ENCODE measurements around the gene SIRPG. TPM values are rescaled to one million over a fixed set of nuclear protein-coding genes. Genes with fewer than 3 reads are reported as not detected.

SIRPG gene
- total RNA-seq, 1 donor from 2014 or later = not detected

- no peak for TF ChIP-seq CTCF (IDR thresholded peaks at IDR 0.05)
- H3K9me3 Mint-ChIP-seq (ENCODE audit: unreplicated experiment) = peaks cover 5% of the 10 kb centered on the region
- DNase-seq (ENCODE audit: extremely low spot score, unreplicated experiment) = no peak
Observed at GRCh38 chr20:1656844-1657243, 735 bp downstream of the SIRPG start.

GRCh38 chr20:1654996-1655395 lies 2.6 kb downstream of the SIRPG start:
- no peaks in the 10 kb centered on the region for H3K36me3 Mint-ChIP-seq (ENCODE audit: unreplicated experiment)
- no peak for TF ChIP-seq CTCF (IDR thresholded peaks at IDR 0.05)
- no peak overlapping the region for H3K27ac Mint-ChIP-seq (ENCODE audit: unreplicated experiment)
- H3K4me3 Mint-ChIP-seq (ENCODE audit: unreplicated experiment) = no peak overlapping the region
- H3K27me3 Mint-ChIP-seq (ENCODE audit: unreplicated experiment) = peaks cover 11% of the 10 kb centered on the region
- H3K9me3 Mint-ChIP-seq (ENCODE audit: unreplicated experiment) = peaks cover 9% of the 10 kb centered on the region
- H3K4me1 Mint-ChIP-seq (ENCODE audit: unreplicated experiment) = peaks cover 3% of the 10 kb centered on the region
- no peak for DNase-seq (ENCODE audit: extremely low spot score, unreplicated experiment)

More at GRCh38 chr20:1656844-1657243, 735 bp downstream of the SIRPG start:
- Mint-ChIP-seq H3K4me1 (ENCODE audit: unreplicated experiment) (peaks cover under 1% of the 10 kb centered on the region), H3K4me3 (ENCODE audit: unreplicated experiment) (no peak overlapping the region), H3K27ac (ENCODE audit: unreplicated experiment) (no peak overlapping the region), H3K27me3 (ENCODE audit: unreplicated experiment) (peaks cover 8% of the 10 kb centered on the region), H3K36me3 (ENCODE audit: unreplicated experiment) (no peaks in the 10 kb centered on the region)

GRCh38 chr20:1652960-1653359 lies 4.6 kb downstream of the SIRPG start:
- DNase-seq (ENCODE audit: extremely low spot score, unreplicated experiment) = no peak
- H3K27me3 Mint-ChIP-seq (ENCODE audit: unreplicated experiment) = peaks cover 3% of the 10 kb centered on the region
- no peak for TF ChIP-seq CTCF (IDR thresholded peaks at IDR 0.05)
- H3K4me3 Mint-ChIP-seq (ENCODE audit: unreplicated experiment) = no peak overlapping the region
- H3K4me1 Mint-ChIP-seq (ENCODE audit: unreplicated experiment) = peaks cover 3% of the 10 kb centered on the region
- H3K36me3 Mint-ChIP-seq (ENCODE audit: unreplicated experiment) = no peaks in the 10 kb centered on the region
- H3K27ac Mint-ChIP-seq (ENCODE audit: unreplicated experiment) = no peak overlapping the region
- H3K9me3 Mint-ChIP-seq (ENCODE audit: unreplicated experiment) = peaks cover 9% of the 10 kb centered on the region

GRCh38 chr20:1652104-1652503 lies 5.5 kb downstream of the SIRPG start:
- no peak overlapping the region for H3K27ac Mint-ChIP-seq (ENCODE audit: unreplicated experiment)
- peaks cover 9% of the 10 kb centered on the region for H3K9me3 Mint-ChIP-seq (ENCODE audit: unreplicated experiment)
- no peaks in the 10 kb centered on the region for H3K36me3 Mint-ChIP-seq (ENCODE audit: unreplicated experiment)
- peaks cover 3% of the 10 kb centered on the region for H3K27me3 Mint-ChIP-seq (ENCODE audit: unreplicated experiment)
- TF ChIP-seq CTCF (IDR thresholded peaks at IDR 0.05) = no peak
- peaks cover 3% of the 10 kb centered on the region for H3K4me1 Mint-ChIP-seq (ENCODE audit: unreplicated experiment)
- H3K4me3 Mint-ChIP-seq (ENCODE audit: unreplicated experiment) = no peak overlapping the region
- no peak for DNase-seq (ENCODE audit: extremely low spot score, unreplicated experiment)

GRCh38 chr20:1651268-1652058 lies 6.1 kb downstream of the SIRPG start:
- Mint-ChIP-seq H3K9me3 (ENCODE audit: unreplicated experiment) (peaks cover 9% of the 10 kb centered on the region), H3K4me1 (ENCODE audit: unreplicated experiment) (peaks cover 3% of the 10 kb centered on the region), H3K27me3 (ENCODE audit: unreplicated experiment) (peaks cover 3% of the 10 kb centered on the region), H3K4me3 (ENCODE audit: unreplicated experiment) (no peak overlapping the region), H3K36me3 (ENCODE audit: unreplicated experiment) (no peaks in the 10 kb centered on the region), H3K27ac (ENCODE audit: unreplicated experiment) (no peak overlapping the region)
- DNase-seq (ENCODE audit: extremely low spot score, unreplicated experiment) = no peak
- no peak for TF ChIP-seq CTCF (IDR thresholded peaks at IDR 0.05)

All from osteocyte (in vitro differentiated cells).